ENCODE data around the gene UVRAG. TPM values are rescaled to one million over a fixed set of nuclear protein-coding genes. Genes with fewer than 3 reads are reported as not detected.
"Not testable (repeated sequence)": the region's sequence is repeated elsewhere in the genome, so short reads cannot be mapped to it uniquely, and the experiment has no call there.

The UVRAG gene
- total and polyA plus RNA-seq, 2 donors, result 16.4 to 36.6 TPM

GRCh38 chr11:75950141-75950540 is 135.1 kb downstream of the UVRAG start:
- Histone ChIP-seq H3K4me3 (ENCODE audit: low read depth, low read length) (no peak overlapping the region), H3K27ac (ENCODE audit: low read depth) (no peak overlapping the region), H3K36me3 (ENCODE audit: insufficient read depth) (no peaks in the 10 kb centered on the region), H3K4me1 (ENCODE audit: insufficient read depth) (no peaks in the 10 kb centered on the region)
- DNase-seq (ENCODE audit: extremely low spot score), result no peak
- 93% methylated on average over 6 of the region's 6 CpGs for WGBS

GRCh38 chr11:75954039-75954438 is 139.0 kb downstream of the UVRAG start:
- Histone ChIP-seq H3K4me1 (ENCODE audit: insufficient read depth) (no peaks in the 10 kb centered on the region), H3K36me3 (ENCODE audit: insufficient read depth) (no peaks in the 10 kb centered on the region), H3K27ac (ENCODE audit: low read depth) (no peak overlapping the region), H3K4me3 (ENCODE audit: low read depth, low read length) (no peak overlapping the region)
- WGBS, result 81% methylated on average over 2 of the region's 2 CpGs
- no peak for DNase-seq (ENCODE audit: extremely low spot score)

DNA sequence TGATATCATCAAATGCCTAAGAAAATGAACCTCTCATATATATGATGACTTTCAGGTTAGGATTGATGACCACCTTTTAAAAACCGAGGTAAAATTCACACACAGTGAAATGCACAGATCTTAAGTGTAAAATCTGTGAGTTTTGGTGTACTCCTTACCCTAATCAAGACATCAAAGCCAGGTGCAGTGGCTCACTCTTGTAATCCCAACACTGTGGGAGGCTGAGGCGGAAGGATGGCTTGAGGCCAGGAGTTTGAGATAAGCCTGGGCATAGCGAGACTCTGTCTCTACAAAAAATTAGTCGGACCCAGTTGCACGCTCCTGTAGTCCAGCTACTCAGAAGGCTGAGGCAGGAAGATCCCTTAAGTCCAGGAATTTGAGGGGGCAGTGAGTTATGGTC is 140.4 kb downstream of the UVRAG start:
- H3K36me3 ChIP-seq (ENCODE audit: insufficient read depth), result no peaks in the 10 kb centered on the region
- no peaks in the 10 kb centered on the region for H3K4me1 ChIP-seq (ENCODE audit: insufficient read depth)
- H3K27ac ChIP-seq (ENCODE audit: low read depth), result no peak overlapping the region
- no peak overlapping the region for H3K4me3 ChIP-seq (ENCODE audit: low read depth, low read length)
- 82% methylated on average over 5 of the region's 5 CpGs for WGBS
- no peak for DNase-seq (ENCODE audit: extremely low spot score)

- no peak for DNase-seq (ENCODE audit: extremely low spot score)
- 94% methylated on average over 2 of the region's 2 CpGs for WGBS
- Histone ChIP-seq H3K4me1 (ENCODE audit: insufficient read depth) (no peaks in the 10 kb centered on the region), H3K4me3 (ENCODE audit: low read depth, low read length) (no peak overlapping the region), H3K36me3 (ENCODE audit: insufficient read depth) (no peaks in the 10 kb centered on the region), H3K27ac (ENCODE audit: low read depth) (no peak overlapping the region)
Observed at GRCh38 chr11:75959540-75959939, 144.5 kb downstream of the UVRAG start.

- DNase-seq (ENCODE audit: extremely low spot score), result no peak
- H3K4me3 ChIP-seq (ENCODE audit: low read depth, low read length), result no peak overlapping the region
- H3K27ac ChIP-seq (ENCODE audit: low read depth), result no peak overlapping the region
- H3K36me3 ChIP-seq (ENCODE audit: insufficient read depth), result no peaks in the 10 kb centered on the region
- WGBS, result 95% methylated on average over 2 of the region's 2 CpGs
- H3K4me1 ChIP-seq (ENCODE audit: insufficient read depth), result peaks cover 2% of the 10 kb centered on the region
Observed at GRCh38 chr11:75964071-75964470, 149.1 kb downstream of the UVRAG start.

GRCh38 chr11:75966537-75967287 is 151.7 kb downstream of the UVRAG start:
- H3K27ac ChIP-seq (ENCODE audit: low read depth), result no peak overlapping the region
- no peak overlapping the region for H3K4me3 ChIP-seq (ENCODE audit: low read depth, low read length)
- H3K4me1 ChIP-seq (ENCODE audit: insufficient read depth), result peaks cover 2% of the 10 kb centered on the region
- H3K36me3 ChIP-seq (ENCODE audit: insufficient read depth), result no peaks in the 10 kb centered on the region
- no peak for DNase-seq (ENCODE audit: extremely low spot score)

DNA sequence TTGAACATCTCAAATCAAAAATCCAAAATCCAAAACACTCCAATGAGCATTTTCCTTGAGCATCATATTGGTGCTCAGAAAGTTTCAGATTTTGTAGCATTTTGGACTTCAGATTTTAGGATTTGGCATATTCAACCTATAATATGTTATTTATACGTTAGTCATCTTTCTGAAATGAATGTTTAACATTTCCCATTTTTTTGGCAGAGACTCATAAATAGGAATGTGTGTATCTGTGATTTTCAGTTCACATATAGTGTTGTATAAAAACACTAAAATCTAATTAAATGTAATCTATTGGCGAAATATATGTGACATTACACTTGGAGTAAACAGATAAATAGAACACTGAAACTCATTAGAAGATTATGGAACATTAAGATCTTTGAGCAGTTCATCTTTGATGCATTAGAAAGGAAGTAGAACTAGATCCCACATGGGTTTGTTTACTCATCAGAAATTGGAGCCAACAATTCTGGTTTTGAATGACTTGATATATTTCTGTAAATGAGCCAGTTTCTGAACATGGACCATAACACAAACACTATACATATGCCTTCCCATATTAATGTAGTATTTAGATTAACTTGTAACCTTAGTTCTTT is 153.1 kb downstream of the UVRAG start:
- no peaks in the 10 kb centered on the region for H3K36me3 ChIP-seq (ENCODE audit: insufficient read depth)
- WGBS, result 64% methylated on average over 2 of the region's 2 CpGs
- H3K27ac ChIP-seq (ENCODE audit: low read depth), result no peak overlapping the region
- no peak overlapping the region for H3K4me3 ChIP-seq (ENCODE audit: low read depth, low read length)
- no peak for DNase-seq (ENCODE audit: extremely low spot score)
- peaks cover 2% of the 10 kb centered on the region for H3K4me1 ChIP-seq (ENCODE audit: insufficient read depth)

- Histone ChIP-seq H3K4me1 (ENCODE audit: insufficient read depth) (peaks cover 2% of the 10 kb centered on the region), H3K36me3 (ENCODE audit: insufficient read depth) (no peaks in the 10 kb centered on the region), H3K27ac (ENCODE audit: low read depth) (no peak overlapping the region), H3K4me3 (ENCODE audit: low read depth, low read length) (no peak overlapping the region)
- no peak for DNase-seq (ENCODE audit: extremely low spot score)
- 54% methylated on average over 5 of the region's 5 CpGs for WGBS
Observed at GRCh38 chr11:75969626-75970308, 154.8 kb downstream of the UVRAG start.

DNA sequence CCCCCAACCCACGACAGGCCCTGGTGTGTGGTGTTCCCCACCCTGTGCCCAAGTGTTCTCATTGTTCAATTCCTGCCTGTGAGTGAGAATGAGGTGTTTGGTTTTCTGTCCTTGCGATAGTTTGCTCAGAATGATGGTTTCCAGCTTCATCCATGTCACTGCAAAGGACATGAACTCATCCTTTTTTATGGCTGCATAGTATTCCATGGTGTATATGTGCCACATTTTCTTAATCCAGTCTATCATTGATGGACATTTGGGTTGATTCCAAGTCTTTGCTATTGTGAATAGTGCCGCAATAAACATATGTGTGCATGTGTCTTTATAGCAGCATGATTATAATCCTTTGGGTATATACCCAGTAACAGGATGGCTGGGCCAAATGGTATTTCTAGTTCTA is 158.7 kb downstream of the UVRAG start:
- 97% methylated on average over 3 of the region's 3 CpGs for WGBS

DNA sequence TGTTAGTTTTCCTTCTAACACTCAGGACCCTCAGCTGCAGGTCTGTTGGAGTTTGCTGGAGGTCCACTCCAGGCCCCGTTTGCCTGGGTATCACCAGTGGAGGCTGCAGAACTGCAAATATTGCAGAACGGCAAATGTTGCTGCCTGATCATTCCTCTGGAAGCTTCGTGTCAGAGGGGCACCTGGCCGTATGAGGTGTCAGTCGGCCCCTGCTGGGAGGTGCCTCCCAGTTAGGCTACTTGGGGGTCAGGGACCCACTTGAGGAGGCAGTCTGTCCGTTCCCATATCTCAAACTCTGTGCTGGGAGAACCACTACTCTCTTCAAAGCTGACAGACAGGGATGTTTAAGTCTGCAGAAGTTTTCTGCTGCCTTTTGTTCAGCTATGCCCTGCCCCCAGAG is 164.1 kb downstream of the UVRAG start:
- H3K4me3 ChIP-seq (ENCODE audit: low read depth, low read length); DNase-seq (ENCODE audit: extremely low spot score); H3K4me1 ChIP-seq (ENCODE audit: insufficient read depth); H3K36me3 ChIP-seq (ENCODE audit: insufficient read depth); H3K27ac ChIP-seq (ENCODE audit: low read depth): not testable (repeated sequence)
- WGBS, result 91% methylated on average over 6 of the region's 6 CpGs

More for the DNA sequence above, 158.7 kb downstream of the UVRAG start:
- H3K36me3 ChIP-seq (ENCODE audit: insufficient read depth); DNase-seq (ENCODE audit: extremely low spot score); H3K4me3 ChIP-seq (ENCODE audit: low read depth, low read length); H3K4me1 ChIP-seq (ENCODE audit: insufficient read depth); H3K27ac ChIP-seq (ENCODE audit: low read depth): not testable (repeated sequence)

DNA sequence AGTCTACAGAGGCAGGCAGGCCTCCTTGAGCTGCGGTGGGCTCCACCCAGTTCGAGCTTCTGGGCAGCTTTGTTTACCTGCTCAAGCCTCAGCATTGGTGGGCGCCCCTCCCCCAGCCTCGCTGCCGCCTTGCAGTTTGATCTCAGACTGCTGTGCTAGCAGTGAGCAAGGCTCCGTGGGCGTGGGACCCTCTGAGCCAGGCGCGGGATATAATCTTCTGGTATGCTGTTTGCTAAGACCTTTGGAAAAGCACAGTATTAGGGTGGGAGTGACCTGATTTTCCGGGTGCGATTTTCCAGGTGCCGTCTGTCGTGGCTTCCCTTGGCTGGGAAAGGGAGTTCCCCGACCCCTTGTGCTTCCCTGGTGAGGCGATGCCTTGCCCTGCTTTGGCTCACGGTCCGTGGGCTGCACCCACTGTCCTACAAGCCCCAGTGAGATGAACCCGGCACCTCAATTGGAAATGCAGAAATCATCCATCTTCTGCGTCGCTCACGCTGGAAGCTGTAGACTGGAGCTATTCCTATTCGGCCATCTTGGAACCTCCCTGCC is 164.5 kb downstream of the UVRAG start:
- H3K4me3 ChIP-seq (ENCODE audit: low read depth, low read length); DNase-seq (ENCODE audit: extremely low spot score); H3K4me1 ChIP-seq (ENCODE audit: insufficient read depth); H3K27ac ChIP-seq (ENCODE audit: low read depth); H3K36me3 ChIP-seq (ENCODE audit: insufficient read depth): not testable (repeated sequence)
- 85% methylated on average over 22 of the region's 22 CpGs for WGBS

DNA sequence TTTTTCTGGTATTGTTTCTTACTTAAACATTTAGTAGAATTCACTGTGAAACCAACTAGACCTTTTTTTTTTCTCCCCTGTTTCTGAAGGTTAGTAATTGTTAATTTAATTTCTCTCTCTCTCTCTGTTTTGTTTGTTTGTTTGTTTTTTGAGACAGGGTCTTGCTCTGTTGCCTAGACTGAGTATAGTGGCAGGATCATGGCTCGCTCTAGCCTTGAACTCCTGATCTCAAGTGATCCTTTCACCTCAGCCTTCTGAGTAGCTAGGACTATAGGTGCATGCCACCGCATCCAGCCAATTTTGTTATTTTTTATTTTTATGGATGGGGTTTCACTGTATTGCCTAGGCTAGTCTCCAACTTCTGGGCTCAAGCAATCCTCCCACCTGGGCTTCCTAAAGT is 165.0 kb downstream of the UVRAG start:
- no peak for DNase-seq (ENCODE audit: extremely low spot score)
- no peaks in the 10 kb centered on the region for H3K36me3 ChIP-seq (ENCODE audit: insufficient read depth)
- 98% methylated on average over 2 of the region's 2 CpGs for WGBS
- no peak overlapping the region for H3K4me3 ChIP-seq (ENCODE audit: low read depth, low read length)
- no peaks in the 10 kb centered on the region for H3K4me1 ChIP-seq (ENCODE audit: insufficient read depth)
- H3K27ac ChIP-seq (ENCODE audit: low read depth), result no peak overlapping the region

DNA sequence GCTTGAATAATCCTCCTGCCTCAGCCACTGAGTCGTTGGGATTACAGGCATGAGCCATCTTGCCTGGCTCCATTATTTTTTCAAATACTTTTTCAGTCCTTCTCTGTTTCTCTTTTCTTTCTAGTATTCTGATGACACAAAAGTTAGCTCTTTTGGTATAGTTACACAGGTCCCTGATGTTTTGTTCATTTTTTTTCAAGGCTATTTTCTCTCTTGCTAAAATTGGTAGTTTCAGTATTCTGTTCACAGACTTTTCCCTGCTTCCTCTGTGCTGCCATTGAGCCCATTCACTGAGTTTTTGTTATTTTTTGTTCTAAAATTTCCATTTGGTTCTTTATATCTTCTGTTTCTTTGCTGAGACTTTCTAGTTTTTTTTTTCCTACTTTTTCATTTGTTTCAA is 166.5 kb downstream of the UVRAG start:
- no peaks in the 10 kb centered on the region for H3K4me1 ChIP-seq (ENCODE audit: insufficient read depth)
- no peak overlapping the region for H3K27ac ChIP-seq (ENCODE audit: low read depth)
- no peak for DNase-seq (ENCODE audit: extremely low spot score)
- 90% methylated on average over 1 of the region's 1 CpG for whole genome bisulfite sequencing
- no peak overlapping the region for H3K4me3 ChIP-seq (ENCODE audit: low read depth, low read length)
- no peaks in the 10 kb centered on the region for H3K36me3 ChIP-seq (ENCODE audit: insufficient read depth)

DNA sequence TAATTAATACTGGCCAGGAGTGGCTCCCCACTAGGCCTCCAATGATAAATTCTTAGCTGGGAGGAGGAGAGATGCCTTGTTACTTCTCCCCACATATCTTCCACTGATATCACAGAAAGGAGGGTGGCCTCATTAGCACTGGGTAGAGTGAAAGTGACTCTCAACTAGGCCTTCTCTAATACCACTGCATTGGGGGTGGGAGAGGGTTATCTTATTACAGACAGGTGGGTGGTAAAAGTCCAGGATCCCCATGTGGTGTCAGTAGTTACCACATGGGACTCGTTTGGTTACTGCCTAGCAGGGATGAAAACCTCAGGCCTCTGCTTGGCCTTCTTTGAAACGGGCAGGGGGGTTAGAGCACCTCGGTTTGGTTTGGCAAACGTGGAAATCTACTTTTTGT is 167.3 kb downstream of the UVRAG start:
- Histone ChIP-seq H3K4me3 (ENCODE audit: low read depth, low read length) (no peak overlapping the region), H3K27ac (ENCODE audit: low read depth) (no peak overlapping the region), H3K36me3 (ENCODE audit: insufficient read depth) (no peaks in the 10 kb centered on the region), H3K4me1 (ENCODE audit: insufficient read depth) (no peaks in the 10 kb centered on the region)
- 89% methylated on average over 4 of the region's 4 CpGs for WGBS
- no peak for DNase-seq (ENCODE audit: extremely low spot score)
